GM23248 (cell line): ENCODE results near the gene BRWD1.

ENCODE experiments used
- EZH2 ChIP-seq: fragments of 200-600 bp; sonication (generic); IDR thresholded peaks from 2 replicates; pipeline ENCODE4 v1.6.1; 2018; ENCODE audit warnings: antibody characterized with exemption, mild to moderate bottlenecking; ENCODE audit not compliant: insufficient read depth, poor library complexity, severe bottlenecking
- EZH2phosphoT487 ChIP-seq: fragments of 200-600 bp; sonication (generic); IDR thresholded peaks from 2 replicates; pipeline ENCODE4 v1.6.1; 2018; ENCODE audit warnings: antibody characterized with exemption, moderate library complexity, mild to moderate bottlenecking, low read depth; ENCODE audit not compliant: insufficient read depth

- TF ChIP-seq EZH2 (no peak), EZH2phosphoT487 (no peak)
Observed at GRCh38 chr21:39134288-39134810, 179.1 kb downstream of the BRWD1 start.
